Loucy (cell line): ENCODE data around the gene ADARB2.

Source experiments
- CTCF ChIP-seq: fragments of 200-600 bp; sonication (generic); conservative IDR thresholded peaks from 2 replicates; pipeline ENCODE4 v1.5.1; 2014; ENCODE audit warnings: mild to moderate bottlenecking, antibody characterized with exemption, low read length
- EZH2phosphoT487 ChIP-seq: fragments of 200-600 bp; IDR thresholded peaks from 2 replicates; pipeline ENCODE4 v1.6.1; 2018; ENCODE audit warnings: antibody characterized with exemption, mild to moderate bottlenecking, moderate library complexity, borderline replicate concordance

DNA sequence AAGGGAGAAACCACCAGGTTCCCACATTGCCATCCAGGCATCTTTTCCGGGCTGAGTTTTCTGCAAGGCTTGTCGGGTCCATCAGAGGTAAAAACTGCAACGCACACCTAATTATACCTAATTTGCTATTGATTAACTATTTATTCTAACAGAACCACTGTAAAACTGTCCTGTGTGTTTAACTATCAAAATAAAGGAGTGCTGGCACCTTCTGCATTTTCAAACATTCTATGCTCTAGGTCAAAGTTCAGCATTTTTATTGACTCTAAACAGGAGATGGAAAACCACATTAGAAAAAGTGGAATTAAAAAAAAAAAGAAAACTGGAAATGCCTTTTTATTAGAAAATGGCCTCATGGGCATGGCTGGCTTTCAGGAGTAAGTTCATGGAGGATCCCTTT, 82.0 kb downstream of the ADARB2 start:
- TF ChIP-seq CTCF (no peak), EZH2phosphoT487 (no peak)
